ENCODE measurements around the gene XIRP1. TPM values are rescaled to one million over a fixed set of nuclear protein-coding genes. Genes with fewer than 3 reads are reported as not detected.

The XIRP1 gene
- total and polyA plus RNA-seq, 4 donors: 0.08 to 0.81 (median 0.52) TPM

DNA sequence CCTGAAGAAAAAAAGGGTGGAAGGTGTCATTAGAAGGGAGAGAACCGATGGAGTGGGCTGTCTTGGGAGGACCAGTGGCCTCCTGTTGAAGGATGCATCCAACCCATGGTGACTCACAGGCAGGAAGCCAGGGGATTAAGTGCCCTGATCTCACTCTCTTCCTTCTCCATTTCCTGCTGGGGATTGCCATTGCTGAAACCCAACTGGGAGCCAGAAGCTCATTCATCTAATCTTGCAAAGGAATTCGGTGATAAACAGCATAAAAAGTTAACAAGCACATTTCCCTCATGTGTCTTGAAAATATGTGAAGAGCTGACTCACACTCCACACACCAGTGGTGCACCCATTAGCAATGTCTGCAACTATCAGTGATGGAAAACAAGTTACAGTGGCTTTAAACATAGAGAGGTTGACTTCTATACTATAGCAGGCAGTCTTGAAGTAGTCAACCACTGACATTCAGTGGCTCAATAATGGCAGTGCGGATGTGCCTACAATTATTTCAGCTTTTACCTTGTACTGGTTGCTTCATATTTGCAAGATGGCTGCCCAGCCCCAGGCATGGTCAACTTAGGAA, 26.2 kb downstream of the XIRP1 start:
- H3K9me3 ChIP-seq (ENCODE audit: control insufficient read depth in 4 of 4, insufficient read depth in 3 of 4, low read length in 3 of 4): no peaks in the 10 kb centered on the region
- TF ChIP-seq, protein P1, sequence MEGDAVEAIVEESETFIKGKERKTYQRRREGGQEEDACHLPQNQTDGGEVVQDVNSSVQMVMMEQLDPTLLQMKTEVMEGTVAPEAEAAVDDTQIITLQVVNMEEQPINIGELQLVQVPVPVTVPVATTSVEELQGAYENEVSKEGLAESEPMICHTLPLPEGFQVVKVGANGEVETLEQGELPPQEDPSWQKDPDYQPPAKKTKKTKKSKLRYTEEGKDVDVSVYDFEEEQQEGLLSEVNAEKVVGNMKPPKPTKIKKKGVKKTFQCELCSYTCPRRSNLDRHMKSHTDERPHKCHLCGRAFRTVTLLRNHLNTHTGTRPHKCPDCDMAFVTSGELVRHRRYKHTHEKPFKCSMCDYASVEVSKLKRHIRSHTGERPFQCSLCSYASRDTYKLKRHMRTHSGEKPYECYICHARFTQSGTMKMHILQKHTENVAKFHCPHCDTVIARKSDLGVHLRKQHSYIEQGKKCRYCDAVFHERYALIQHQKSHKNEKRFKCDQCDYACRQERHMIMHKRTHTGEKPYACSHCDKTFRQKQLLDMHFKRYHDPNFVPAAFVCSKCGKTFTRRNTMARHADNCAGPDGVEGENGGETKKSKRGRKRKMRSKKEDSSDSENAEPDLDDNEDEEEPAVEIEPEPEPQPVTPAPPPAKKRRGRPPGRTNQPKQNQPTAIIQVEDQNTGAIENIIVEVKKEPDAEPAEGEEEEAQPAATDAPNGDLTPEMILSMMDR (IDR thresholded peaks at IDR 0.05; ENCODE audit: control extremely low read depth, extremely low read depth): no peak
- no peaks in the 10 kb centered on the region for H3K36me3 ChIP-seq (ENCODE audit: control insufficient read depth in 4 of 4, insufficient read depth in 4 of 4, low read length in 4 of 4)
- H3K27me3 ChIP-seq (ENCODE audit: control insufficient read depth in 3 of 3, insufficient read depth in 3 of 3, low read length in 2 of 3): no peaks in the 10 kb centered on the region
- peak overlapping the region; percentile 38 to 71 for H3K27ac ChIP-seq (ENCODE audit: low read depth in 1 of 2, low read length in 1 of 2)
- DNase-seq: peak in 2 of 3 donors; percentile 19 to 43
- no peak overlapping the region for H3K4me3 ChIP-seq
- no peak overlapping the region for H3K9ac ChIP-seq (ENCODE audit: insufficient read depth in 1 of 2, low read length in 2 of 2)
- peaks cover 3 to 34% (median 9%) of the 10 kb centered on the region in 5 donors for H3K4me1 ChIP-seq (ENCODE audit: control insufficient read depth in 5 of 5, insufficient read depth in 5 of 5, low read length in 5 of 5)
- 57 to 68% methylated on average over 3 of the region's 3 CpGs for WGBS, 2 donors
- ATAC-seq (ENCODE audit: insufficient read depth, low FRiP score): peak; percentile 47

DNA sequence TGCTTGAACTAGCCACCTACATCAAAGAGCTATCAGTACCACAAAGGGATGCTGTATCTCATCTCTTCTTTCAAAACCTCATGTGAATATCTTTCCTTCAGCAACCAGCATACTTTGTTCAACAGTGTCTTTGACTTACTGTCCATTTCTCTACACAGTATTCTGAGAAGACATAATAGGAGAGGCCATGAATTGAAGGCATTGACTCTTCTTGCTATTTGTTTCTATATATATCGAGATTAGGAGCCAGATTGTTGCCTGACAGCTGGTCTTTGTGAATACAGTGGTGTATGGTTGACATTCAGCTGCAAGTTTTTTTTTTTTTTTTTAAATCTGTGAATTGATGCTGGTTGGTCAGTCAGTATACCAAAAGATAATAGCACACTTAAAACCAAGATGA, 26.9 kb downstream of the XIRP1 start:
- no peak overlapping the region for H3K4me3 ChIP-seq
- 78% methylated on average over 1 of the region's 1 CpG for WGBS, 2 donors
- peak in 2 of 3 donors; percentile 48 to 52 for DNase-seq
- no peaks in the 10 kb centered on the region for H3K36me3 ChIP-seq (ENCODE audit: control insufficient read depth in 4 of 4, insufficient read depth in 4 of 4, low read length in 4 of 4)
- no peak for ATAC-seq (ENCODE audit: insufficient read depth, low FRiP score)
- no peak overlapping the region for H3K9ac ChIP-seq (ENCODE audit: insufficient read depth in 1 of 2, low read length in 2 of 2)
- no peaks in the 10 kb centered on the region for H3K27me3 ChIP-seq (ENCODE audit: control insufficient read depth in 3 of 3, insufficient read depth in 3 of 3, low read length in 2 of 3)
- H3K4me1 ChIP-seq (ENCODE audit: control insufficient read depth in 5 of 5, insufficient read depth in 5 of 5, low read length in 5 of 5): peaks cover 3 to 34% (median 9%) of the 10 kb centered on the region in 5 donors
- no peaks in the 10 kb centered on the region for H3K9me3 ChIP-seq (ENCODE audit: control insufficient read depth in 4 of 4, insufficient read depth in 3 of 4, low read length in 3 of 4)
- no peak overlapping the region for H3K27ac ChIP-seq (ENCODE audit: low read depth in 1 of 2, low read length in 1 of 2)
- TF ChIP-seq, protein P1 (IDR thresholded peaks at IDR 0.05; ENCODE audit: control extremely low read depth, extremely low read depth): no peak

DNA sequence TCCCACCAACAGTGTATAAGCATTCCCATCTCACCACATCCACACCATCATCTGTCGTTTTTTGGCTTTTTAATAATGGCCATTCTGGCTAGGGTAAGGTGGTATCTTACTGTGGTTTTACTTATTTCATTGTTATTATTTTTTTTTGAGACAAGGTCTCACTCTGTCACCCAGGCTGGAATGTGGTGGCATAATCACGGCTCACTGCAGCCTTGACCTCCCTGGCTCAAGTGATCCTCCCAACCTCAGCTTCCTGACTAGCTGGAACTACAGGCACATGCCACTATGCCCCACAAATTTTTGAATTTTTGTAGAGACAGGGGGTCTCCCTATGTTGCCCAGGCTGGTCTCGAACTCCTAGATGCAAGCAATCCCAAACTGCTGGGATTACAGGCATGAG, 28.0 kb downstream of the XIRP1 start:
- no peak overlapping the region for H3K27ac ChIP-seq (ENCODE audit: low read depth in 1 of 2, low read length in 1 of 2)
- no peaks in the 10 kb centered on the region for H3K27me3 ChIP-seq (ENCODE audit: control insufficient read depth in 3 of 3, insufficient read depth in 3 of 3, low read length in 2 of 3)
- no peak for DNase-seq
- 91% methylated on average over 3 of the region's 3 CpGs for WGBS, 2 donors
- no peaks in the 10 kb centered on the region for H3K36me3 ChIP-seq (ENCODE audit: control insufficient read depth in 4 of 4, insufficient read depth in 4 of 4, low read length in 4 of 4)
- no peak overlapping the region for H3K4me3 ChIP-seq
- H3K9ac ChIP-seq (ENCODE audit: insufficient read depth in 1 of 2, low read length in 2 of 2): no peak overlapping the region
- H3K9me3 ChIP-seq (ENCODE audit: control insufficient read depth in 4 of 4, insufficient read depth in 3 of 4, low read length in 3 of 4): no peaks in the 10 kb centered on the region
- no peak for ATAC-seq (ENCODE audit: insufficient read depth, low FRiP score)
- peaks cover 3 to 34% (median 9%) of the 10 kb centered on the region in 5 donors for H3K4me1 ChIP-seq (ENCODE audit: control insufficient read depth in 5 of 5, insufficient read depth in 5 of 5, low read length in 5 of 5)
- TF ChIP-seq, protein P1 (IDR thresholded peaks at IDR 0.05; ENCODE audit: control extremely low read depth, extremely low read depth): no peak
